GM10248 (cell line): ENCODE measurements around the gene DMXL1.

Source experiments
- CTCF ChIA-PET: fragments of 300-600 bp; sonication (Branson Sonifier 250); formaldehyde crosslinking; extraction: SDS; loops from one replicate; lab custom pipeline; 2021; ENCODE audit warnings: antibody characterized with exemption; lab: Yijun Ruan, JAX
- POLR2A ChIA-PET: fragments of 350-650 bp; sonication (Branson Sonifier 250); formaldehyde crosslinking; extraction: SDS; loops from one replicate; lab custom pipeline; 2020; ENCODE audit warnings: antibody characterized with exemption; lab: Yijun Ruan, JAX
- DNase-seq: peaks from one replicate; pipeline ENCODE4 v3.0.0; 2012; ENCODE audit errors: extremely low spot score
- CTCF ChIP-seq: IDR thresholded peaks from 2 replicates; pipeline ENCODE4 v1.5.1; 2012; ENCODE audit warnings: mild to moderate bottlenecking, low read depth; ENCODE audit errors: extremely low read depth, missing control alignments, control extremely low read depth

DMXL1 gene

GRCh38 chr5:119079318-119079921 is 8.5 kb downstream of the DMXL1 start:
- CTCF ChIA-PET: interaction anchor here (0.8 to 1.8 kb wide), 8 partner anchors 12 to 332 kb away, joined by 3 to 7 read pairs (median 3); no protein-coding TSS in a partner anchor
- POLR2A ChIA-PET: interaction anchor here (0.6 kb wide), 1 partner anchor 9 kb away, joined by 3 read pairs; the partner anchor contains the start of gene DMXL1
- TF ChIP-seq CTCF: no peak

GRCh38 chr5:119080936-119081335 is 10.0 kb downstream of the DMXL1 start:
- no peak for DNase-seq
- ChIA-PET POLR2A (interaction anchor here (1.3 kb wide), 1 partner anchor 10 kb away, joined by 3 read pairs; the partner anchor contains the start of gene DMXL1), CTCF (interaction anchor here (1.0 to 1.8 kb wide), 4 partner anchors 16 to 187 kb away, joined by 3 to 5 read pairs (median 4); no protein-coding TSS in a partner anchor)
- TF ChIP-seq CTCF: no peak

More at GRCh38 chr5:119079318-119079921, 8.5 kb downstream of the DMXL1 start:
- DNase-seq: no peak

- no peak for DNase-seq
- TF ChIP-seq CTCF: no peak
- POLR2A ChIA-PET: no interaction called here
- CTCF ChIA-PET: interaction anchor here (1.1 to 1.2 kb wide), 2 partner anchors 12 to 329 kb away, joined by 3 read pairs; partner anchors contain the start of gene DMXL1
Observed at GRCh38 chr5:119082691-119083090, 11.8 kb downstream of the DMXL1 start.

GRCh38 chr5:119083679-119084078 is 12.8 kb downstream of the DMXL1 start:
- DNase-seq: no peak
- ChIA-PET POLR2A (no interaction called here), CTCF (interaction anchor here (1.1 kb wide), 1 partner anchor 328 kb away, joined by 3 read pairs; no protein-coding TSS in a partner anchor)
- TF ChIP-seq CTCF: no peak

GRCh38 chr5:119088438-119088837 is 17.6 kb downstream of the DMXL1 start:
- ChIA-PET POLR2A (no interaction called here), CTCF (no interaction called here)
- TF ChIP-seq CTCF: no peak
- DNase-seq: no peak

GRCh38 chr5:119095611-119096010 is 24.7 kb downstream of the DMXL1 start:
- POLR2A ChIA-PET: no interaction called here
- DNase-seq: no peak

More at GRCh38 chr5:119095611-119096010, 24.7 kb downstream of the DMXL1 start:
- CTCF ChIA-PET: interaction anchor here (1.0 kb wide), 1 partner anchor 34 kb away, joined by 3 read pairs; no protein-coding TSS in a partner anchor
- no peak for TF ChIP-seq CTCF
